T-helper 2 cell treated with Interferon-gamma antibody and Interleukin-4, amounts not matched to agents 100 ng/mL and 5 ng/mL, for 36 hours (primary cell): ENCODE measurements around the gene CD3E. TPM values are rescaled to one million over a fixed set of nuclear protein-coding genes. Genes with fewer than 3 reads are reported as not detected.

Experiments
- intact Hi-C: fragments of 100-400 bp; cut with micrococcal nuclease; formaldehyde crosslinking; loops from one replicate; pipeline ENCODE4 v1.15.1; 2023
- total RNA-seq: library from RNA; stranded (reverse); gene quantifications from 2 replicates; pipeline ENCODE4 v1.2.3, GENCODE V29; 2022

CD3E gene
- total RNA-seq = 576 and 590 TPM in 2 replicates

GRCh38 chr11:118304568-118305248, at the start of gene CD3E:
CD3E (plus strand) TSS chr11:118304730; CDS start chr11:118304953, 223 bp downstream.
- intact Hi-C loops = loop anchor here (1.0 to 5.0 kb wide), 4 partner anchors 34 to 268 kb away; partner anchors contain the start of genes ARCN1, CD3D and JAML

GRCh38 chr11:118258410-118258809, 46.1 kb upstream of the CD3E start:
- intact Hi-C loops = no loop called here

- intact Hi-C loops = no loop called here
Observed at GRCh38 chr11:118259138-118259537, 45.4 kb upstream of the CD3E start.

- intact Hi-C loops = no loop called here
Observed at GRCh38 chr11:118260353-118260752, 44.2 kb upstream of the CD3E start.

GRCh38 chr11:118263112-118263511, 41.4 kb upstream of the CD3E start:
- intact Hi-C loops = no loop called here

GRCh38 chr11:118263695-118264568, 40.6 kb upstream of the CD3E start, which contains the start of gene MPZL2:
MPZL2 (minus strand) TSS chr11:118264297; CDS start chr11:118264153, 144 bp downstream.
- intact Hi-C loops = no loop called here

- intact Hi-C loops = no loop called here
Observed at GRCh38 chr11:118264569-118265465, 39.7 kb upstream of the CD3E start.

GRCh38 chr11:118265954-118266353, 38.6 kb upstream of the CD3E start:
- intact Hi-C loops = no loop called here

- intact Hi-C loops = no loop called here
Observed at GRCh38 chr11:118267486-118267885, 37.0 kb upstream of the CD3E start.

GRCh38 chr11:118272001-118272400, 32.5 kb upstream of the CD3E start:
- intact Hi-C loops = no loop called here

GRCh38 chr11:118274186-118274585, 30.3 kb upstream of the CD3E start:
- intact Hi-C loops = no loop called here

- intact Hi-C loops = no loop called here
Observed at GRCh38 chr11:118275176-118275575, 29.4 kb upstream of the CD3E start.

GRCh38 chr11:118276422-118276821, 28.1 kb upstream of the CD3E start:
- intact Hi-C loops = no loop called here

GRCh38 chr11:118277312-118277711, 27.2 kb upstream of the CD3E start:
- intact Hi-C loops = no loop called here

GRCh38 chr11:118281284-118281683, 23.2 kb upstream of the CD3E start:
- intact Hi-C loops = no loop called here

- intact Hi-C loops = no loop called here
Observed at GRCh38 chr11:118282606-118283005, 21.9 kb upstream of the CD3E start.

GRCh38 chr11:118283037-118283636, 21.4 kb upstream of the CD3E start:
- intact Hi-C loops = no loop called here

GRCh38 chr11:118283756-118284350, 20.7 kb upstream of the CD3E start:
- intact Hi-C loops = no loop called here

GRCh38 chr11:118286545-118286944, 18.0 kb upstream of the CD3E start:
- intact Hi-C loops = no loop called here

GRCh38 chr11:118287006-118287405, 17.5 kb upstream of the CD3E start:
- intact Hi-C loops = no loop called here
